ENCODE results near the gene IL4I1. TPM values are rescaled to one million over a fixed set of nuclear protein-coding genes. Genes with fewer than 3 reads are reported as not detected.

IL4I1 gene
- total and polyA plus RNA-seq, 4 donors: 0.08 to 0.75 (median 0.23) TPM

GRCh38 chr19:49923055-49924003 is 26.6 kb upstream of the IL4I1 start:
- H3K9me3 ChIP-seq (ENCODE audit: control insufficient read depth in 4 of 4, low read length in 3 of 4): no peaks in the 10 kb centered on the region
- H3K4me3 ChIP-seq (ENCODE audit: low read depth in 1 of 3, low read length in 3 of 3): peak overlapping the region; percentile 7 to 44 (median 12)
- 39% methylated on average over 31 of the region's 31 CpGs for WGBS
- TF ChIP-seq REST (IDR thresholded peaks at IDR 0.05) (peak; percentile 47), HNF4G (IDR thresholded peaks at IDR 0.05) (peak; percentile 99), FOXA2 (IDR thresholded peaks at IDR 0.05) (peak; percentile 56), ZBTB33 (IDR thresholded peaks at IDR 0.05) (peak; percentile 95), TAF1 (conservative IDR thresholded peaks at IDR 0.05) (peak; percentile 87), ATF3 (IDR thresholded peaks at IDR 0.05) (peak; percentile 79), RXRA (IDR thresholded peaks at IDR 0.05) (peak; percentile 99), FOXA1 (IDR thresholded peaks at IDR 0.05) (peak; percentile 17), RAD21 (IDR thresholded peaks at IDR 0.05) (peak in 1 of 2 donors; percentile 40), JUND (IDR thresholded peaks at IDR 0.05) (peak; percentile 74 to 92), EGR1 (IDR thresholded peaks at IDR 0.05; ENCODE audit: low read depth in 2 of 2) (peak; percentile 32 to 50), YY1 (IDR thresholded peaks at IDR 0.05) (peak; percentile 83), CTCF (IDR thresholded peaks at IDR 0.05; ENCODE audit: low read depth, low read length, missing input control) (no peak), SP1 (IDR thresholded peaks at IDR 0.05) (peak; percentile 99), HNF4A (conservative IDR thresholded peaks at IDR 0.05) (peak; percentile 95 to 99), NR2F2 (IDR thresholded peaks at IDR 0.05) (peak; percentile 99), MAX (IDR thresholded peaks at IDR 0.05) (peak; percentile 88), GABPA (IDR thresholded peaks at IDR 0.05 in 1 of 2, conservative IDR thresholded peaks at IDR 0.05 in 1 of 2) (peak in 1 of 2 donors; percentile 8)
- peaks cover 13 to 51% (median 37%) of the 10 kb centered on the region in 4 donors for H3K4me1 ChIP-seq (ENCODE audit: control insufficient read depth in 4 of 4, insufficient read depth in 4 of 4, low read length in 3 of 4)
- no peaks in the 10 kb centered on the region for H3K27me3 ChIP-seq (ENCODE audit: control insufficient read depth in 4 of 4, insufficient read depth in 4 of 4, low read length in 3 of 4)
- no peaks in the 10 kb centered on the region for H3K36me3 ChIP-seq (ENCODE audit: control insufficient read depth in 4 of 4, insufficient read depth in 3 of 4, low read depth in 1 of 4, low read length in 3 of 4)
- peak overlapping the region; percentile 96 for H3K27ac ChIP-seq (ENCODE audit: low read depth in 1 of 2, low read length in 2 of 2)
- peak overlapping the region; percentile 77 to 85 for H3K9ac ChIP-seq (ENCODE audit: low read depth in 1 of 2, low read length in 2 of 2)
- peak; percentile 67 for DNase-seq (ENCODE audit: low spot score)

Measured in liver (tissue), 9 donors.